Gastrocnemius medialis (tissue), 4 donors: ENCODE results near the gene ZBTB46. TPM values are rescaled to one million over a fixed set of nuclear protein-coding genes. Genes with fewer than 3 reads are reported as not detected.

Experiments used
- ATAC-seq, 2 donors: fragments of 150-250 bp; one replicate each; pipeline ENCODE4 v1.9.1; 2016
- DNase-seq, 2 donors: peaks; one replicate each; pipeline ENCODE4 v3.0.0-alpha.2; 2019
- H3K27ac ChIP-seq, 4 donors: fragments of 200-600 bp; sonication (generic); 1 replicate in 1 of 4; 2 replicates in 3 of 4; pipeline ENCODE4 v1.5.1; 2016 to 2018; ENCODE audit warnings: mild to moderate bottlenecking in 2 of 4, moderate library complexity in 1 of 4
- H3K27me3 ChIP-seq, 3 donors: fragments of 200-600 bp; sonication (generic) in 2 of 3; 1 replicate in 1 of 3; 2 replicates in 2 of 3; pipeline versions ENCODE4 v1.5.1 to v1.6.0; 2016 to 2019; ENCODE audit warnings: mild to moderate bottlenecking in 1 of 3, moderate library complexity in 1 of 3
- H3K36me3 ChIP-seq, 2 donors: fragments of 200-600 bp; sonication (generic) in 1 of 2; one replicate each; pipeline ENCODE4 v1.5.1; 2017 to 2018
- H3K4me1 ChIP-seq, 2 donors: fragments of 200-600 bp; sonication (generic) in 1 of 2; one replicate each; pipeline ENCODE4 v1.5.1; 2016 to 2017; ENCODE audit warnings: mild to moderate bottlenecking in 2 of 2
- H3K4me3 ChIP-seq, 4 donors: fragments of 200-600 bp; sonication (generic) in 3 of 4; 1 replicate in 1 of 4; 2 replicates in 3 of 4; pipeline ENCODE4 v1.5.1; 2016 to 2019; ENCODE audit warnings: mild to moderate bottlenecking in 2 of 4
- H3K9me3 ChIP-seq, 3 donors: fragments of 200-600 bp; sonication (generic) in 2 of 3; 1 replicate in 1 of 3; 2 replicates in 2 of 3; pipeline ENCODE4 v1.5.1; 2016 to 2019
- CTCF ChIP-seq, 5 experiments: fragments of 450-650 bp in 3 of 5; fragments of 200-600 bp in 2 of 5; sonication (generic) in 2 of 5; IDR thresholded peaks in 4 of 5; conservative IDR thresholded peaks in 1 of 5; 1 replicate in 4 of 5; 2 replicates in 1 of 5; pipeline ENCODE4 v1.5.1; 2016 to 2019; ENCODE audit warnings: antibody characterized with exemption in 5 of 5, mild to moderate bottlenecking in 3 of 5, moderate library complexity in 3 of 5
- POLR2A ChIP-seq, 2 donors: fragments of 450-650 bp; IDR thresholded peaks; one replicate each; pipeline ENCODE4 v1.6.1; 2017; ENCODE audit warnings: antibody characterized with exemption in 2 of 2, mild to moderate bottlenecking in 2 of 2, moderate library complexity in 2 of 2
- in situ Hi-C, 4 donors: fragments of 200-750 bp; cut with MboI; loops; one replicate each; pipeline versions ENCODE4 v1.15.0 to v1.8.0; 2017; ENCODE audit warnings: low sequenced_read_pairs in 4 of 4
- intact Hi-C: fragments of 100-400 bp; cut with DNase I; formaldehyde crosslinking; loops from one replicate; pipeline ENCODE4 v1.15.1; 2023; ENCODE audit warnings: low total_unique reads
- total RNA-seq, 4 donors: library from RNA; depleted of rRNA; stranded (reverse); fragments of >200 nt; gene quantifications; one replicate each; pipeline versions ENCODE4 v1.1.0 to v1.2.3, GENCODE V29; 2016

ZBTB46 gene
- total RNA-seq, 4 donors from 2014 or later, result 4.3 to 7.1 (median 5.6) TPM

- intact Hi-C loops (no loop called here), in situ Hi-C loops (loop anchor here in 1 of 4 donors (10.0 kb wide), 1 partner anchor 60 kb away; the partner anchor contains the start of genes RTEL1 and STMN3)
Observed at GRCh38 chr20:63714858-63715257, 116.2 kb downstream of the ZBTB46 start.

DNA sequence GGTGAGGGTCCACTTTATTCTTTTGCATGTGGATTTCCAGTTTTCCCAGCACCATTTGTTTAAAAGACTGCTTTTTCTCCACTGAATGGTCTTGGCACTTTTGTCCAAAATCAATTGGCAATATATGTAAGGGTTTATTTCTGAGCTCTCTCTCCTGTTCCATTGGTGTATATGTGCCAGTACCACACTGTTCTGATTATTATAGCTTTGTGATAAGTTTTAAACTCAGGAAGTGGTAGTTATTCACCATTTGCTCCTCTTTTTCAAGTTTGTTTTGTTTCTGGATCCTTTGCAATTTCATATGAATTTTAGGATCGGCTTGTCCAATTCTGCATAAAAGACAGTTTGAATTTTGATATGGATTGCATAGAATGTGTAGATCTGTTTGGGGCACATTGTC lies 118.9 kb downstream of the ZBTB46 start:
- Histone ChIP-seq H3K4me1 (peaks cover 0 to 13% of the 10 kb centered on the region in 2 donors), H3K27me3 (no peaks in the 10 kb centered on the region), H3K36me3 (peaks cover 0 to 48% of the 10 kb centered on the region in 2 donors), H3K9me3 (no peaks in the 10 kb centered on the region), H3K27ac (no peak overlapping the region), H3K4me3 (no peak overlapping the region)
- ATAC-seq (no peak), DNase-seq (no peak)
- intact Hi-C loops, result no loop called here
- TF ChIP-seq CTCF (IDR thresholded peaks at IDR 0.05 in 4 of 5, conservative IDR thresholded peaks at IDR 0.05 in 1 of 5) (no peak), POLR2A (IDR thresholded peaks at IDR 0.05) (no peak)
- in situ Hi-C loops, result loop anchor here in 1 of 4 donors (10.0 kb wide), 1 partner anchor 57 kb away; the partner anchor contains the start of genes RTEL1 and STMN3

More at GRCh38 chr20:63714858-63715257, 116.2 kb downstream of the ZBTB46 start:
- TF ChIP-seq CTCF (IDR thresholded peaks at IDR 0.05 in 4 of 5, conservative IDR thresholded peaks at IDR 0.05 in 1 of 5) (no peak), POLR2A (IDR thresholded peaks at IDR 0.05) (no peak)
- ATAC-seq, result no peak
- no peak for DNase-seq
- Histone ChIP-seq H3K9me3 (no peaks in the 10 kb centered on the region), H3K27ac (no peak overlapping the region), H3K36me3 (peaks cover 0 to 65% of the 10 kb centered on the region in 2 donors), H3K4me1 (no peaks in the 10 kb centered on the region), H3K4me3 (no peak overlapping the region), H3K27me3 (no peaks in the 10 kb centered on the region)

DNA sequence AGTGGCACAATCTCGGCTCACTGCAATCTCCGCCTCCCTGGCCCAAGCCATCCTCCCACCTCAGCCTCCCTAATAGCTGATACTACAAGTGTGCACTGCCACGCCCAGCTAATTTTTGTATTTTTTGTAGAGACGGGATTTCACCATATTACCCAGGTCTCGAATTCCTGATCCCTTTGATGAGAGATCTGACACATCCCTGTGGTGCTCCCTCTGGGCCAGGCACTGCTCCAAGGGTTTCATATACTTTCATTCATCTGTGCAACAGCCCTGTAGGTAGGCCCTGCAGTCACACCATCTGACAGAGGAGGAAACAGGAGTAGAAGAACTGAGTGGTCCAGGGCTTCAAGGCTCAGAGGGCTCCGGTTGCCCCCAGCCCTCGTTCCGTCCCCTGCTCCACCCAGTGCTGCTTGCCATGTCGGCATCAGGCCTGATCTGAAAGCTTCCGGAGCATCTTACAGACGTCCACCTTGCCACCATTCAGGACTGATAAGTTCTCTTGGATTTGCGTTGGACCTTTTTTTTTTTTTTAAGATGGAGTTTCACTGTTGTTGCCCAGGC lies 119.9 kb downstream of the ZBTB46 start:
- no peaks in the 10 kb centered on the region for H3K9me3 ChIP-seq
- intact Hi-C loops (no loop called here), in situ Hi-C loops (loop anchor here in 1 of 4 donors (10.0 kb wide), 1 partner anchor 56 kb away; the partner anchor contains the start of genes RTEL1 and STMN3)

GRCh38 chr20:63709149-63709527 lies 121.9 kb downstream of the ZBTB46 start:
- no peak for DNase-seq
- no peak for TF ChIP-seq CTCF (IDR thresholded peaks at IDR 0.05 in 4 of 5, conservative IDR thresholded peaks at IDR 0.05 in 1 of 5)
- TF ChIP-seq POLR2A (IDR thresholded peaks at IDR 0.05), result no peak
- peak overlapping the region in 2 of 4 donors; percentile 76 to 90 for H3K4me3 ChIP-seq
- no peak overlapping the region for H3K27ac ChIP-seq
- in situ Hi-C loops (no loop called here), intact Hi-C loops (no loop called here)
- no peaks in the 10 kb centered on the region for H3K9me3 ChIP-seq
- no peaks in the 10 kb centered on the region for H3K27me3 ChIP-seq
- H3K36me3 ChIP-seq, result peaks cover 0 to 54% of the 10 kb centered on the region in 2 donors
- H3K4me1 ChIP-seq, result peaks cover 11 to 23% of the 10 kb centered on the region in 2 donors
- ATAC-seq, result no peak

More for the DNA sequence above, 119.9 kb downstream of the ZBTB46 start:
- Histone ChIP-seq H3K27ac (no peak overlapping the region), H3K27me3 (no peaks in the 10 kb centered on the region), H3K4me3 (no peak overlapping the region), H3K36me3 (peaks cover 0 to 44% of the 10 kb centered on the region in 2 donors), H3K4me1 (peaks cover 8 to 22% of the 10 kb centered on the region in 2 donors)
- no peak for DNase-seq
- no peak for ATAC-seq
- TF ChIP-seq POLR2A (IDR thresholded peaks at IDR 0.05), result no peak
- TF ChIP-seq CTCF (IDR thresholded peaks at IDR 0.05 in 4 of 5, conservative IDR thresholded peaks at IDR 0.05 in 1 of 5), result no peak
